Measurements from ENCODE around the gene TMEM43. TPM values are rescaled to one million over a fixed set of nuclear protein-coding genes. Genes with fewer than 3 reads are reported as not detected.

TMEM43 gene
- total RNA-seq, 3 donors from 2014 or later = 23.1 to 50.4 (median 31.3) TPM

DNA sequence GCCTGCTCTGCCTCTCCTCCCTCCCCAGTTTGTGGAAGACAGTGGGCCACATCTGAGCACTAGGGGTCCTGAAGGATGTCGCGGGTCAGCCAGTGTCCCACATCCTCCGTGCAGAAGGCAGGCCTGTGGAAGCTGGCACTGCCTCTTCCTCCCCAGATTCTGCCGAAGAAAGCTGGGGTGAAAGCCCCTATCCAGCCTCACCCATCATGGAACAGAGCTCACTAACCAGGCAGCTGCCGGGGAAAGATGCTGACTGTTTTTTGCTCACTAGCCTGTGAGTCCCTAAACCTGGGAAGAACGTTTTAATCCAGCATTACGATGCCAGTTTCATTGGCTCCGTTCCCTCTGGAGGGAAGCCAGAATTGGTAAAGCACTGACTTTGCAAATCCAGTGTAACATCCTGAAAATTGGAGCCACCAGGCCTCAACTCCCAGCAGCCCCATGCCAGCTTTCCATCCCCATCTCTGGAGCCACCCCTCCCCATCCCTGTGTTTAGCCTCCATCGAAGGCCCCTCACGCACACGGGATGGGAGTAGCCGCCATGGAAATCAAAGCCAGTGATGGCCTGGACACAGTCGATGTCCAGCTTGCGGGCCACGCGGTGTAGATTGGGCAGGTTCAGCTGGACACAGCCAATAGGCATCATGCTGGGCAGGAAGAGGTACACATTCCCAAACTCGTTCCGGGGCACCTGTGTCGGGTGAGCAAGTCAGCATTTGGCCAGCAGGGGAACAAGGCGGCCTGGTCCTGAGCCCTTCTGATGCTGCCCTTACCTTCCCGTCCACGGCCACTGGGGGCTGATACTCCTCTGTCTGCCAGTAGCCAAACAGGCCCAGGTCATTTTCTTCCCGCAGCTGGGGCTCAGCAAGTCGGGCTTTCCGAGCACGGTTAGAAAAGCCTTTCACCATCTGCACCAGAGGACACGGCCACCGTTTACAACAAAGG lies 23.5 kb downstream of the TMEM43 start:
- TF ChIP-seq, protein P1, sequence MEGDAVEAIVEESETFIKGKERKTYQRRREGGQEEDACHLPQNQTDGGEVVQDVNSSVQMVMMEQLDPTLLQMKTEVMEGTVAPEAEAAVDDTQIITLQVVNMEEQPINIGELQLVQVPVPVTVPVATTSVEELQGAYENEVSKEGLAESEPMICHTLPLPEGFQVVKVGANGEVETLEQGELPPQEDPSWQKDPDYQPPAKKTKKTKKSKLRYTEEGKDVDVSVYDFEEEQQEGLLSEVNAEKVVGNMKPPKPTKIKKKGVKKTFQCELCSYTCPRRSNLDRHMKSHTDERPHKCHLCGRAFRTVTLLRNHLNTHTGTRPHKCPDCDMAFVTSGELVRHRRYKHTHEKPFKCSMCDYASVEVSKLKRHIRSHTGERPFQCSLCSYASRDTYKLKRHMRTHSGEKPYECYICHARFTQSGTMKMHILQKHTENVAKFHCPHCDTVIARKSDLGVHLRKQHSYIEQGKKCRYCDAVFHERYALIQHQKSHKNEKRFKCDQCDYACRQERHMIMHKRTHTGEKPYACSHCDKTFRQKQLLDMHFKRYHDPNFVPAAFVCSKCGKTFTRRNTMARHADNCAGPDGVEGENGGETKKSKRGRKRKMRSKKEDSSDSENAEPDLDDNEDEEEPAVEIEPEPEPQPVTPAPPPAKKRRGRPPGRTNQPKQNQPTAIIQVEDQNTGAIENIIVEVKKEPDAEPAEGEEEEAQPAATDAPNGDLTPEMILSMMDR (IDR thresholded peaks at IDR 0.05) = no peak
- Histone ChIP-seq H3K4me1 (ENCODE audit: low read depth) (peaks cover 11% of the 10 kb centered on the region), H3K4me3 (no peak overlapping the region), H3K36me3 (ENCODE audit: low read depth) (no peaks in the 10 kb centered on the region), H3K9me3 (no peaks in the 10 kb centered on the region)
- DNase-seq (no peak), ATAC-seq (no peak)
- intact Hi-C loops (cut with DNase I, micrococcal nuclease) = no loop called here

DNA sequence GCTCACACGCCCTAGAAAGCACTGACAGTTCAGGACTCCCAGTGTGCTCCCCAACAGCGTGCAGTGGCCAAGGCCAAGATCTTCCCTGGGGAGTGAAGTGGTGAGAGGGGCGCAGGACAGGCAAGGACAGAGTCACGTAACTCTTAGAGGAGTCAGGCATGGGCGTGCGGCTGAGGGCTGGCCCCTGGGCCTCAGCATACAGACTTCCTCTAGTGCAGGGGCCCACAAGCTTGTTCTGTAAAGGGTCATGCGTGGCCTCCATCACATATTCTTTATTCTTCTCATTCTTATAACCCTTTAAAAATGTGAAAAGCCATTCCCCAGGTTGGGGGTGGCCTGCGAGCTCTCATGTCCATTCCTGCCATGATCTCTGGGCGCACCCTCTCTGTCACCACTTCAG lies 25.2 kb downstream of the TMEM43 start:
- Histone ChIP-seq H3K4me1 (ENCODE audit: low read depth) (peaks cover 3% of the 10 kb centered on the region), H3K36me3 (ENCODE audit: low read depth) (no peaks in the 10 kb centered on the region), H3K9me3 (no peaks in the 10 kb centered on the region), H3K4me3 (no peak overlapping the region)
- no peak for ATAC-seq
- TF ChIP-seq, protein P1 (IDR thresholded peaks at IDR 0.05) = no peak
- no peak for DNase-seq
- intact Hi-C loops (cut with DNase I, micrococcal nuclease) = no loop called here

DNA sequence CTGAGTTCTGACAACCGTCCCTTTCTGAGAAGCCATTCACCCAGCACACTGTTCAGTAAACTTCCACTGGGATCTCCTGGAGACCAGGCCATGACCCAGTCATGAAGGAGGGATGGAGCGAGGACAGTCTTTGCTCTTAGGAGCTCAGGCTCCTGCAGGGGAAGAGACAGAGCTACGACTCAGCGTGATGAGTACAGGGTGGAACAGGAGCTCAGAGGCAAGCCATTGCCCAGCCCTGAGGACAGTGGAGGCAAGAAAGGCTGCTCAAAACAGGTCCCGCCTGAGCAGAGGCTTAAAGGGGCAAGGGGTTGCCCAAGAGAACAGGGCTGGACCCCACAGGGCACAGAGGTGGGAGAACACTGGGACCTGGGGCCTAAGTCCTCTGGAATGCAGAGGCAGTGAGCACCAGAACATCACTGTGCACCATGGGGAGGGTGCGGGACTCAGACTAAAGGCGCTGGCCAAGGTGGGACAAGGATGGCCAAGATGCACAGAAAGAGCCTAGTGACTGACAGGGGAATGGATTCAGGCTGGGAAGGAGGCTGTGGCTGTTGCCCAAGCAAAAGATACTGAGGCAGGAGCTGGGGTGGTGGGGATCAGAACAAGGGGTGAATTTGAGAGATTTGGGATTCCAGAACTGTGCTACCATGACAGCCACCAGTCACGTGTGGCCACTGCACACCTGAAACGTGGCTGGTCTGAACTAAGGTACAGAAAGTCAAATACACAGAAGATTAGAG lies 25.8 kb downstream of the TMEM43 start:
- Histone ChIP-seq H3K4me1 (ENCODE audit: low read depth) (no peaks in the 10 kb centered on the region), H3K4me3 (no peak overlapping the region), H3K36me3 (ENCODE audit: low read depth) (no peaks in the 10 kb centered on the region), H3K9me3 (no peaks in the 10 kb centered on the region)
- TF ChIP-seq, protein P1 (IDR thresholded peaks at IDR 0.05) = no peak
- ATAC-seq (no peak), DNase-seq (no peak)
- intact Hi-C loops (cut with DNase I, micrococcal nuclease) = no loop called here

DNA sequence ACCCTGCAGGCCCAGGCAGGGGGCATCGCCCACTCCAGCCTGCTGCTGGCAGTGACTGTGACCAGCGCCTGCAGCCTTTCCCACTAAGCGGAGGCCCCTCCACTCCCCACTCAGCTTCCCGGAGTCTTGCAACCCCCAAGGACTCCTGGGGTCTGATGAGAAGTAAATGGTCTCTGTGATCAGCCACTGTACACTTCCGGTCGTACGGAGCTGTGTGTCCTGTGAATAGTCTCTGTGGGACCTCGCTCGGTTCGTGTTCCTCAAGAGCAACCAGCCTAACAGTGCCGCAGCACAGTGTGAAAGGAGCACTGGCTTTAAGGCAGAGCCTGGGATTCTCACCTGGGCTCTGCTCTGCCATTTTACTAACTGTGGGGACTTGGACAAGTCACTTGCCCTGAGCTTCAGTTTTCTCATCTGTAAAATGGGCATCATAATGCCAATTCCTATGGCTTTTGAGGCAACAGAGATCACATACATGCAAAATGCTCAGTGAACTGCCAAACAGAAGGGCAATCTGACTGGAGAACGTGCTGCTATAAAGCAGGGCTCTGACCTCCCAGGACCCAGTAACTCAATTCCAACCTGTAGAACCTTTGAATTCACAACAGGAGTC lies 26.7 kb downstream of the TMEM43 start:
- no peak for ATAC-seq
- H3K9me3 ChIP-seq = no peaks in the 10 kb centered on the region

More for the DNA sequence above, 26.7 kb downstream of the TMEM43 start:
- Histone ChIP-seq H3K4me1 (ENCODE audit: low read depth) (no peaks in the 10 kb centered on the region), H3K36me3 (ENCODE audit: low read depth) (no peaks in the 10 kb centered on the region), H3K4me3 (no peak overlapping the region)
- no peak for DNase-seq
- TF ChIP-seq, protein P1 (IDR thresholded peaks at IDR 0.05) = no peak
- intact Hi-C loops (cut with DNase I, micrococcal nuclease) = no loop called here

Measured in mucosa of descending colon (tissue), 3 donors.